BE2C (cell line): ENCODE data around the gene ZNF800.

ENCODE experiments used
- DNase-seq: peaks from one replicate; pipeline ENCODE4 v3.0.0-alpha.2; 2020
- H3K27me3 ChIP-seq: fragments of 250-450 bp; sonication (Bioruptor Pico); 2 replicates; pipeline ENCODE4 v1.5.1; 2020; ENCODE audit warnings: mild to moderate bottlenecking
- H3K36me3 ChIP-seq: fragments of 250-450 bp; sonication (Bioruptor Pico); 2 replicates; pipeline ENCODE4 v1.5.1; 2020; ENCODE audit warnings: mild to moderate bottlenecking
- H3K4me1 ChIP-seq: fragments of 250-450 bp; sonication (Bioruptor Pico); 2 replicates; pipeline ENCODE4 v1.5.1; 2020
- H3K4me3 ChIP-seq: 2 replicates; pipeline ENCODE4 v1.5.1; 2011; ENCODE audit warnings: low read depth, low read length
- H3K9me3 ChIP-seq: fragments of 250-450 bp; sonication (Bioruptor Pico); 2 replicates; pipeline ENCODE4 v1.5.1; 2020
- CTCF ChIP-seq: IDR thresholded peaks from 2 replicates; pipeline ENCODE4 v1.5.1; 2012; ENCODE audit warnings: mild to moderate bottlenecking, low read depth, low read length

ZNF800 gene

GRCh38 chr7:127389321-127389720 is 3.2 kb downstream of the ZNF800 start:
- TF ChIP-seq CTCF: no peak
- peaks cover 27% of the 10 kb centered on the region for H3K36me3 ChIP-seq
- no peaks in the 10 kb centered on the region for H3K27me3 ChIP-seq
- no peak overlapping the region for H3K4me3 ChIP-seq
- peaks cover 3% of the 10 kb centered on the region; the same call in 1 of the 2 replicates for H3K4me1 ChIP-seq
- no peak for DNase-seq
- H3K9me3 ChIP-seq: no peaks in the 10 kb centered on the region

- Histone ChIP-seq H3K4me1 (no peaks in the 10 kb centered on the region), H3K27me3 (no peaks in the 10 kb centered on the region), H3K9me3 (no peaks in the 10 kb centered on the region), H3K36me3 (peaks cover 27% of the 10 kb centered on the region), H3K4me3 (no peak overlapping the region)
- no peak for DNase-seq
- TF ChIP-seq CTCF: no peak
Observed at GRCh38 chr7:127387974-127388373, 4.5 kb downstream of the ZNF800 start.

GRCh38 chr7:127383123-127383835 is 9.2 kb downstream of the ZNF800 start:
- no peak for TF ChIP-seq CTCF
- Histone ChIP-seq H3K4me3 (no peak overlapping the region), H3K9me3 (no peaks in the 10 kb centered on the region), H3K4me1 (no peaks in the 10 kb centered on the region), H3K36me3 (peaks cover 13% of the 10 kb centered on the region), H3K27me3 (no peaks in the 10 kb centered on the region)
- no peak for DNase-seq

GRCh38 chr7:127382301-127383085 is 10.0 kb downstream of the ZNF800 start:
- H3K27me3 ChIP-seq: no peaks in the 10 kb centered on the region
- no peak for TF ChIP-seq CTCF
- DNase-seq: no peak
- no peak overlapping the region for H3K4me3 ChIP-seq
- no peaks in the 10 kb centered on the region for H3K4me1 ChIP-seq
- H3K36me3 ChIP-seq: peaks cover 5% of the 10 kb centered on the region
- H3K9me3 ChIP-seq: no peaks in the 10 kb centered on the region

- no peak for TF ChIP-seq CTCF
- H3K4me3 ChIP-seq: no peak overlapping the region
- H3K27me3 ChIP-seq: no peaks in the 10 kb centered on the region
- DNase-seq: no peak
- peaks cover 3% of the 10 kb centered on the region; the same call in 1 of the 2 replicates for H3K4me1 ChIP-seq
- peaks cover 5% of the 10 kb centered on the region for H3K36me3 ChIP-seq
- H3K9me3 ChIP-seq: no peaks in the 10 kb centered on the region
Observed at GRCh38 chr7:127380479-127380878, 12.0 kb downstream of the ZNF800 start.

- H3K36me3 ChIP-seq: peaks cover 7% of the 10 kb centered on the region
- H3K27me3 ChIP-seq: no peaks in the 10 kb centered on the region
- H3K4me1 ChIP-seq: peaks cover 3% of the 10 kb centered on the region; the same call in 1 of the 2 replicates
- no peak for TF ChIP-seq CTCF
- no peaks in the 10 kb centered on the region for H3K9me3 ChIP-seq
- no peak overlapping the region for H3K4me3 ChIP-seq
- no peak for DNase-seq
Observed at GRCh38 chr7:127379642-127380041, 12.9 kb downstream of the ZNF800 start.
